ENCODE measurements around the gene TTC5. TPM values are rescaled to one million over a fixed set of nuclear protein-coding genes. Genes with fewer than 3 reads are reported as not detected.
"Not testable (repeated sequence)": the region's sequence is repeated elsewhere in the genome, so short reads cannot be mapped to it uniquely, and the experiment has no call there.

Gene TTC5
- total and polyA plus RNA-seq, 2 donors (not counting 1 experiment from before 2014, with no cell fraction given): 22.0 to 22.4 TPM

GRCh38 chr14:20277409-20277808 is 28.3 kb downstream of the TTC5 start:
- no peaks in the 10 kb centered on the region for H3K4me1 ChIP-seq (ENCODE audit: control insufficient read depth, extremely low read depth, insufficient read depth, low read length)
- H3K9ac ChIP-seq (ENCODE audit: insufficient read depth, low read length): no peak overlapping the region
- no peaks in the 10 kb centered on the region for H3K36me3 ChIP-seq (ENCODE audit: control insufficient read depth, insufficient read depth, low read length)
- H3K4me2 ChIP-seq (ENCODE audit: extremely low read depth, insufficient read depth, low read length): no peak overlapping the region
- TF ChIP-seq CTCF (conservative IDR thresholded peaks at IDR 0.05 in 1 of 2, IDR thresholded peaks at IDR 0.05 in 1 of 2; ENCODE audit: low read depth in 1 of 2, low read length in 2 of 2) (no peak), EZH2 (IDR thresholded peaks at IDR 0.05; ENCODE audit: low read length, missing control alignments) (no peak)
- H4K20me1 ChIP-seq (ENCODE audit: control insufficient read depth, extremely low read depth, insufficient read depth, low read length): no peaks in the 10 kb centered on the region
- no peaks in the 10 kb centered on the region for H3K27me3 ChIP-seq (ENCODE audit: control insufficient read depth, insufficient read depth, low read length)
- no peak overlapping the region for H3K4me3 ChIP-seq (replicated peaks in 1 of 4; ENCODE audit: control extremely low read depth in 1 of 4, insufficient read depth in 1 of 4, low read depth in 3 of 4, low read length in 4 of 4)
- H2AFZ ChIP-seq (ENCODE audit: low read length): no peak overlapping the region
- no peak for DNase-seq (ENCODE audit: low read depth in 2 of 2)
- no peaks in the 10 kb centered on the region for H3K9me3 ChIP-seq (ENCODE audit: control insufficient read depth, insufficient read depth, low read depth, low read length)
- H3K79me2 ChIP-seq (ENCODE audit: control insufficient read depth, insufficient read depth, low read length): no peaks in the 10 kb centered on the region
- no peak overlapping the region for H3K27ac ChIP-seq (ENCODE audit: insufficient read depth, low read length)

GRCh38 chr14:20274062-20274461 is 31.7 kb downstream of the TTC5 start:
- Histone ChIP-seq H3K4me3 (replicated peaks in 1 of 4; ENCODE audit: control extremely low read depth in 1 of 4, insufficient read depth in 1 of 4, low read depth in 3 of 4, low read length in 4 of 4) (no peak overlapping the region), H4K20me1 (ENCODE audit: control insufficient read depth, extremely low read depth, insufficient read depth, low read length) (no peaks in the 10 kb centered on the region), H3K79me2 (ENCODE audit: control insufficient read depth, insufficient read depth, low read length) (no peaks in the 10 kb centered on the region), H3K27me3 (ENCODE audit: control insufficient read depth, insufficient read depth, low read length) (no peaks in the 10 kb centered on the region), H2AFZ (ENCODE audit: low read length) (no peak overlapping the region), H3K9ac (ENCODE audit: insufficient read depth, low read length) (no peak overlapping the region), H3K4me1 (ENCODE audit: control insufficient read depth, extremely low read depth, insufficient read depth, low read length) (no peaks in the 10 kb centered on the region), H3K4me2 (ENCODE audit: extremely low read depth, insufficient read depth, low read length) (no peak overlapping the region), H3K9me3 (ENCODE audit: control insufficient read depth, insufficient read depth, low read depth, low read length) (no peaks in the 10 kb centered on the region), H3K27ac (ENCODE audit: insufficient read depth, low read length) (no peak overlapping the region), H3K36me3 (ENCODE audit: control insufficient read depth, insufficient read depth, low read length) (no peaks in the 10 kb centered on the region)
- DNase-seq (ENCODE audit: low read depth in 2 of 2): no peak
- TF ChIP-seq CTCF (conservative IDR thresholded peaks at IDR 0.05 in 1 of 2, IDR thresholded peaks at IDR 0.05 in 1 of 2; ENCODE audit: low read depth in 1 of 2, low read length in 2 of 2): no peak
- TF ChIP-seq EZH2 (IDR thresholded peaks at IDR 0.05; ENCODE audit: low read length, missing control alignments): no peak

- not testable (repeated sequence) for H3K27me3 ChIP-seq (ENCODE audit: control insufficient read depth, insufficient read depth, low read length)
These were observed 41.4 kb downstream of the TTC5 start for GRCh38 chr14:20264361-20264760.

More at GRCh38 chr14:20264361-20264760, 41.4 kb downstream of the TTC5 start:
- not testable (repeated sequence) for H3K79me2 ChIP-seq (ENCODE audit: control insufficient read depth, insufficient read depth, low read length); H3K9me3 ChIP-seq (ENCODE audit: control insufficient read depth, insufficient read depth, low read depth, low read length); H2AFZ ChIP-seq (ENCODE audit: low read length); H3K4me1 ChIP-seq (ENCODE audit: control insufficient read depth, extremely low read depth, insufficient read depth, low read length); H3K27ac ChIP-seq (ENCODE audit: insufficient read depth, low read length); H3K4me3 ChIP-seq (replicated peaks in 1 of 4; ENCODE audit: control extremely low read depth in 1 of 4, insufficient read depth in 1 of 4, low read depth in 3 of 4, low read length in 4 of 4); H4K20me1 ChIP-seq (ENCODE audit: control insufficient read depth, extremely low read depth, insufficient read depth, low read length); DNase-seq (ENCODE audit: low read depth in 2 of 2); H3K9ac ChIP-seq (ENCODE audit: insufficient read depth, low read length); H3K36me3 ChIP-seq (ENCODE audit: control insufficient read depth, insufficient read depth, low read length); H3K4me2 ChIP-seq (ENCODE audit: extremely low read depth, insufficient read depth, low read length)
